HG02970 (cell line): ENCODE measurements around the gene KCNT2.
"Not testable (repeated sequence)": the region's sequence is repeated elsewhere in the genome, so short reads cannot be mapped to it uniquely, and the experiment has no call there.

Source experiments
- ATAC-seq: cut with Tn5 transposase; IDR thresholded peaks from one replicate; pipeline ENCODE4 v1.9.1; 2021; ENCODE audit warnings: mild to moderate bottlenecking, moderate library complexity, moderate number of reproducible peaks; ENCODE audit not compliant: unreplicated experiment, low FRiP score

KCNT2 gene

DNA sequence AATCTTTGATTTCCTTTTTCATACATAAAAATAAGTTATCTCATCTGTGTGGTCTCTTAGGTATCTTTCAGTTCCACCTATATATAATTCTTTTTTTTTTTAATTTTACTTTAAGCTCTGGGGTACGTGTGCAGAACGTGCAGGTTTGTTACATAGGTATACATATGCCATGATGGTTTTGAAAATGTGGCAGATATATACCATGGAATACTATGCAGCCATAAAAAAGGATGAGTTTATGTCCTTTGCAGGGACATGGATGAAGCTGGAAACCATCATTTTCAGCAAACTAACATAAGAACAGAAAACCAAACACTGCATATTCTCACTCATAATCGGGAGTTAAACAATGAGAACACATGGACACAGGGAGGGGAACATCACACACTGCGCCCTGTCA lies 345.2 kb downstream of the KCNT2 start:
- not testable (repeated sequence) for ATAC-seq

DNA sequence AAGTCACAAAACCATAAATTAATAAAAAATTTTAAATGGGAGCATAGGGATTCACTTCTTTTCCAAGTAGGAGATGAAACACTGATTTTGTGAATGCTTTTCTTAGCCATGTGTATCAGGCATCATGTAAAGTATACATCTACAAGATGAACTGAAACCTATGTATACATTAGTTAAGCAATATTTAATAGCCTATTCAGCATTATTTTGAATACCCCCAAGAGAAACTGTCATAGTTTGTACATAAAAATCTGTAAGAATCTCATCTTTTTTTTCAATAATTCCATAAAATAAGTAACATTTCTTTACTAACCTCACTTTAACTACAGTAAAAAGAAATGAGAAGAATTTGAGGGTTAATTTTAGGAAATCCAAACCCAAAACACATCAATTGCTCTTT lies 348.0 kb downstream of the KCNT2 start:
- no peak for ATAC-seq

DNA sequence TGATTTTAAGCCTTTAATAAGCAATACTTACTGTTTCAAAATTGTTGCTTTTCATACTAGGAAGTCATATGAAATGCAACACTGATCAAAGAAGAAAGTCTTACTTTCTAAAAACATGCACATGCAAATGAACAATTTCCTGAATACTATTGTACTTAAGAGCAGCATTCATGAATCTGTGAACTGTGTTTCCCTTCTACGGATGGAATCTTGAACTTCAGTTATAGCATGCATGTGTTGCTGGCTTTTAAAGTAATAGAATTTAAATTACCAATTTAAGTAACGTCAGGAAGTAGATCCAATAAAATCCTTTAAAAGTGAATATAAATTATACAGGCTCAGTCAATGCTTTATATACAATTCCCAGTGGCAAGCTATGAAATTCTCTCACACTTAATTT lies 348.9 kb downstream of the KCNT2 start:
- ATAC-seq, result no peak

DNA sequence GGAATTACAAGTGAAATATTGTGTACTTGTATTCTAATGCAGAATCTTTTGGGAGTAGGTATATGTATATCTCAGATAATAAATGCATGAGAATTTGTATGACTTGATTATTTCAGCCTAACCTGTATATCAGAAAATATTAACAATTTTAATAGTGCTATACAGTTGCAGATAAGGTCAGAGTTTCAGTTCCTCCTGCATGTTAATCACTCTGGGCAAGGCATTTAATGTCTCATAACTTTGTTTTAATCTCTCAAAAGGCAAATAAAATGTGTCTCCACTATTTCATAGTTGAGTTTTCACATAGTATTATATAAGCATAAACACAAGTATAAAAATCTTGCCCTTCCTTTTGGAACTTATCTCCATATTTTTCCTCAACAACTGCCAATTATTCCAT lies 352.5 kb downstream of the KCNT2 start:
- no peak for ATAC-seq

DNA sequence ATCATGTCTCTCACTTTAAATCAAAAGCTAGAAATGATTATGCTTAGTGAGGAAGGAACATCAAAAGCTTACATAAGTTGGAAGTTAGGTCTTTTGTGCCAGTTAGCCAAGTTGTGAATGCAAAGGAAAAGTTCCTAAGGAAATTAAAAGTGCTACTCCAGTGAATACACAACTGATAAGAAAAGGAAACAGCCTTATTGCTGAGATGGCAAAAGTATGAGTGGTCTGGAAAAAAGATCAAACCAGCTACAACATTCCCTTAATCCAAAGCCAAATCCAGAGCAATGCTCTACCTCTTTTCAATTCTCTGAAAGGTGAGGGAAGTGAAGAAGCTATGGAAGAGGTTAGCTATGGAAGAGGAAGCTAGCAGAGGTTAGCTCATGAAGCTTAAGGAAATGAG lies 378.7 kb downstream of the KCNT2 start:
- ATAC-seq, result no peak

DNA sequence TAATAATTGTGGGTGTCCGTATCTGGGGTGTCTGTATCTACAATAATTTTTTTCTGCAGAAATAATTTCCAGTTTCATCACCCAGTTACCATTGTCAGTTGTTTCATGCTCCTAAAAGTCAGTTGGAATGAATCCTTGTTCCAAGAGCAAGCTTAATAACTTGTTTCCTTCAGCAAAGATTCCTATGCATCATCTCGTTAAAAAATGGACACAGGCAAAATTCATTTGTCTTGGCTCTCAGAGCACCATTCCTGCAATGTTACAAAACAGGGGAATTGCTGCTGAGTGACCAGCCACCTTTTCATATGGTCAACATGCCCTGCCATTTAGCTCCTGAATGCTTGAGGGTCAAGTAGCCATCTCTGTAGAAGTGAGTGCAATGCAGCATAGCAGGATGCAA lies 393.4 kb downstream of the KCNT2 start:
- no peak for ATAC-seq

DNA sequence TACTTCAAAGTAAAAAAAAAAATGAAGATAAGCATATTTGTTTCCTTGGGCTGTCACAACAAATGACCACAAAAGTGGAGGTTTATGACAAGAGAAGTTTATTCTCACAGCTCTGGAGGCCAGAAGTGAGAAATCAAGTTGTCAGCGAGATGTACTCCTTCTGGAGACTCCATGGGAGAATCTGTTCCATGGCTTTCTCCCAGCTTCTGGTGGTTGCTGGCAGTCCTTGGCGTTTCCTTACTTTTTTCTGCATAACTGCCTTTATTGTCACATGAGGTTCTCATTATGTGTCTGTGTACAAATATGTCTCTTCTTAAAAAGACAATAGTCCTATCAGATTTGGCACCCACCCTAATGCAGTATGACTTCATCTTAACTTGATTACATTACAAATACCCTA lies 398.3 kb downstream of the KCNT2 start:
- ATAC-seq, result no peak

DNA sequence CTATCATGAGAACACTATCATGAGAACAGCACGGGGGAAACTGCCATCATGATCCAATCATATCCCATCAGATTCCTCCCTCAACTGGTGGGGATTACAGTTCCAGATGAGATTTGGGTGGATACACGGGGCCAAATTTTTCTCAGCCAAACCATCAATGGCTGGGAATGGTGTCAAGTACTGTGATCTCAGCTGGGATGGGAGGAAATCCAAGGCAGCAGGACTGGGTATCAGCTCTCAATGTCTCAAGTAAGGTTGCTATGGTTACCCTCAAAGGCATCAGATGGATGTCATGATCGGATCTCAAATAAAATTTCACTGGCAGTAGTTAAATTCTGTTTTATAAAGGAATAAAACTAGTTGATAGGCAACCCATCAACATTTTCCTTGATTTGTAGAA lies 399.0 kb downstream of the KCNT2 start:
- ATAC-seq, result no peak

DNA sequence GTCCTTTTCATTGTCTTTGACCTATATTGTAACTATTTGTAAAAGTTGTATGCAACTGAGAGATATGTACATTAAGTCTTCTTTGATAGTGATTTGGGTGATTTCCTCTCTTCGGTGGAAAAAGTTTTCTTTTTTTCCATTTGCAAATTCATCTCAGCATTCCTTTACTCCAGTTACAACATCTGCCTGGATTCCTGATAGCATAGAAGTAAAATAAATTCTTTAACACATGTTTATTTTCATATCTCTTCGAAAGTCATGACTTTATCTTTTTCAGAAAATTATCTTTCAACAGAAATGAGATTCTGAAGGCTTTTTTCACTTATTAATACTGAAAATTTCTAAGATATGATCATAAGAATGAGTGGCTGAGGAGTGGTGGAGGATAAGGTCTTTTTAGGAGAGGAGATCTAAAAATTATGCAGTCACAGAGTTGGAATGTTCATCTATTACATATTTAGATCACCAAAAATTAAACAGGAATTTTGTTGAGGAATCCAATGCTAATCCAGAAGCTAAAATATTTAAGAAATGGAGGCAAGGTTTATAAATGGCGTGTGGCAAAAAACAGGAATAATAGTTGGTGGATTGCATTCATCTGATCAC lies 400.5 kb downstream of the KCNT2 start:
- no peak for ATAC-seq

DNA sequence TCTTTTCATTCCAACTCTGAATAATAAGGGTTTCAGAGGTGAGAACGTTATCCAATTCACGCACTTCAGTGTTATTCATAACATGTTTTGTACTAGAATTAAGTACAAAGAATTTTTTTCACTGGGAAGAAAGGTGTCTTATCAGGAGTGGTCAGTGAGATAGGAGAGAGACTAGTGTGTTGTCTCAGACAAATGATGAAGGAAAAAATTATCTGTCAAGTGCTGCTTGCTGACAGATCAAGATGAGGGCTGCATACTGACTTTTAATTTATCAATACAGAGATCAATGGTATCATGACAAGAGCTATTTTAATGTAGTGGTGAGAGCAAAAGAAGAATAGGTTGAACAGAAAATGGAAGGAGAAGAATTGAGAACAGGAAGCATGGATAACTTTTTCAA lies 402.4 kb downstream of the KCNT2 start:
- no peak for ATAC-seq

DNA sequence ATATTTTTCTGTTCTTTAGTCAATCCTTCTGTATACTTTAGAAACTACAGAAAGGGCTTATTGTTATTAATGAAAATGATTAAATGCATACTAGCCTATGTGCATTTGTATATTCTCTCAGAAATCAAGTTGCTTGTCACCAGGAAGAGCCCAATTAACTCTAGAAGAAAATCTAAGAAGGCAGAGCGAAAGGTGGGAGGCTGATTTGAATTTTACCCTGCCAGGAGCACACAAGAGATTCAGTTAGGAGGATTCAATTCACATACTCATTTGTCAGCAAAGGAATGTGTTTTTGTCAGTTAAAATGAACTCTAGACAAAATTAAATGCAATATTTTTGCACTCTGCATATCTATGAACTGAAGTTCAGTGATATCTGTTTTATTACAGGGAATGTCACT lies 411.8 kb downstream of the KCNT2 start:
- ATAC-seq, result no peak

DNA sequence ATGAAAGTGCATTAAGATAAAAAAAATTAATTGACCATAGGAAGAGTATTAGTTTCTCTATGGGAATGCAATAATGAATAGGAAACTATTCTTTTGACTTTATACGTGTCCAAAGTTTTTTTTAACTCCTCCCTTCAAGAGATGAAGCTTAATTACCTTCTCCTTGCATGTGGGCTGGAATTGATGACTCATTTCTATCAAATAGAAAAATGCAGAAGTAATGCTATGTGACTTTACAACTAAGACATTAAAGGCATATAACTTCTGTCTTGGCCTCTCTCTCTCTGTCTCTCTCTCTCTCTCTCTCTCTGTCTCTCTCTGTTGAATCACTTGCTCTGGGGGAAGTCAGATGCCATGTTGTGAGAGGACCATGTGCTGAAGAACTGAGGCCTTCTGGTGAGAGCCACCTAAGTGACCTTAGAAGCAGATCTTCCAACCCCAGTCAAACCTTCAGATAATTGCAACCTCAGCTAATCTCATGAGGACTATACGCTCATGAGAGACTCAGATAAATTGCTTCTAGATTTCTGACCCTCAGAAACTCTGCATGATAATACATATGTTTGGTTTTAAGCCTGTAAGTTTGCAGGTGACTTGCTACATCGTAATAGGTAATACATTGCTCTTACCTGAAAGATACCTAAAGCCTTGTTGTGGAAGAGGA lies 414.2 kb downstream of the KCNT2 start:
- ATAC-seq, result no peak

DNA sequence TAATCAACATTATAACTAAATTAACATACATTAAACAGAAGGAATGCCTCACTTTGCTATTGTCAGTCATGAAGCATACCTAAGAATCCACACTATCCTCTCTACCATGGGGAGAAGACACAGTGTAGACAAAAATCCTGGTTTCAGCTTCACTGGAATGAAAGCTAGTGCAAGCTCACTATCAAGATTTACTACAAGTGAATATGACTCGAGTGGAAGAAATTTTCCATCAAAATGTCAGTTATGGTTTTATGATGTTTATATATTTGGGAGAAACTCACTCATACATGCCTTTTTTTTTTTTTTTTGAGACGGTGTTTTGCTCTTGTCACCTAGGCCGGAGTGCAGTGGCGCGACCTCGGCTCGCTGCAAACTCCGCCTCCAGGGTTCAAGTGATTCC lies 424.3 kb downstream of the KCNT2 start:
- ATAC-seq, result no peak

DNA sequence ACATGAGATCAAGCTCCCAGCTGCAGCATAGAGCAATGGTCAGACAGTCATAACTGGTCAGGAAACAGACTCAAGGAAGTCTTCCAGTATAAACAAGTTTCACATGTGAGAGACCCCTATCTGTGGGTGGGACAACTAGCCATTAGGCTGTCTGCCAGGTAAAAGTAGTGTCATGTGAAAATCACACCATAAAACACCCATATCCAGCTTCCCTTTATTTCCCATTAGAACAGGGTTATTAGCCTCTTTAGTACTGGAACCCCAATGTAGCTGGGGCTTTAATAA lies 426.7 kb downstream of the KCNT2 start:
- ATAC-seq, result no peak

DNA sequence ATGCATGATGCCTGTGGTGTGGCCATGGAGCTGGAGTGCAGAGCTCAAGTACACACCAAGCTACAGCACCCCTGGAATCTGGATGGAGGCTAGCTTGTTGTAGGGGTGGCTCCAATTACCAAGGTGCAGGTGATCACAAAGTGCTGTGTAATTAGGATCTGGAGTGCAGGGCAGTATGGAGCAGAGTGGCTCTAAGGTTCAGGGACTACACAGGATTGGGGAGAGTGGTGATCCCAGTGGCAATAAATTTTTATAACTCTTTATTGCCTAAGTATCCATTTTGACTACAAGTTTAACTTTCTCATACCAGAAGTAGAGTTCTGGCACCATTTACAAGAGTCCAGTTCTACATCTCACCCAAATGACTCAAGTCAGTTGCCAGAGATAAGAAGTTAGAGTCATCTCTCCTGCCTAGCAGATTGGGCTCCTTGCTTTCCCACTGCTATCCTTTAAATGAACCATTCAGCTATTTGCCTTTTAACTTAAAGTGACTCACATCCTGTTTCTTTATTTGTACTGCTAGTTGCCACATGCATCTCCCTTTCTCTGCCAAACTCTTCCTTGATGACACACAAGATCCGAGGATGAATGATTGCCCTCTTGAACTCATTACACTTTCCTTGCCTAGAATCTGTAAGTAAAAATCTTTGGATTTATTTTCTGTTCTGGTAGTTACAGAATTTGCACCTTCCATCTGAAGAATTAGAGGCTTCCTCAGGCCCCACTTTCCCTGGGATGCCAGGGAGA lies 427.2 kb downstream of the KCNT2 start:
- no peak for ATAC-seq

DNA sequence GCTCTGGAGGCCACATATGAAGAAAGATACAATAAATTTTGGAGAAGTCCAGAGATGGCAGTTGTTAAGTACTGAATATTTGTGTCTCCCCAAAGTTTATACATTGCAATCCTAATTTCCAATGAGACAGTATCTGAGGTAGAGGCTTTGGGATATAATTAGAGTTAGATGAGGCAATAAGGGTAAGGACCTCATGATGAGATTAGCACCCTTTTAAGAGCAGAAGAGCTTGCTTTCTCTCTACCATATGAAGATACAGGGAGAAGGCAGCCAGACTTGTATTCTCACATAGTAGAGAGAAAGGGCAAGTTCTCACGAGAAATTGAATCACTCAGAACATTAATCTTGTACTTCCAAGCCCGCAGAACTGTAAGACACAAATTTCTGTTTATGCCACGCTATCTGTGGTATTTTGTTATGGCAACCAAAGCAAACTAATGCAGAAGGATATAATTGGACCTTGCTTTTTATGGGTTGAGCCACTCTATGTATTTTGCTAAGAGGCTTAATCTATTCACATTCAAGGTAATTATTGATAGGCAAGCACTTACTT lies 430.1 kb downstream of the KCNT2 start:
- ATAC-seq, result no peak
